Islet of Langerhans (tissue), 1 donor: ENCODE results near the gene PARD3.

Experiments used
- FAIRE-seq: peaks from one replicate; lab custom pipeline; 2011; peaks lifted over from hg19 to GRCh38; lab: Jason Lieb, UNC

Gene PARD3

DNA sequence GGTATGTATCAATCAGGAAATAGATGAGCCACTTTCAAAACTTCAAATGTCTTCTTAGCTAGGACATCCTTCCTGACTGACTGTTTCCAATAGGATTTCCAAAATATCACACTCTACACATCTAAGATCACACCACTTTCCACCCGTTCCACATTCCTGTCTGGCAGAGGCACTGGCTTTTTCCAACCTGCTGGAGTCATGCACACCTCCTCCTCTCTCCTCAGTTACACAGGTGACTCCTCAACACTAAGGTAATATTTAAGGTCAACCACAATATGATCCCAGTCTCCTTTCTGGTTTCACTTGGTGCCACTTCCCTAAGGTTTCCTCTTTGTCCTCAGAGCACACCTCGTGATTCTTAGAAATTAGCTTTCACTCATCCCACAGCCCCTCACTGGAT lies 196.5 kb downstream of the PARD3 start:
- no peak for FAIRE-seq

DNA sequence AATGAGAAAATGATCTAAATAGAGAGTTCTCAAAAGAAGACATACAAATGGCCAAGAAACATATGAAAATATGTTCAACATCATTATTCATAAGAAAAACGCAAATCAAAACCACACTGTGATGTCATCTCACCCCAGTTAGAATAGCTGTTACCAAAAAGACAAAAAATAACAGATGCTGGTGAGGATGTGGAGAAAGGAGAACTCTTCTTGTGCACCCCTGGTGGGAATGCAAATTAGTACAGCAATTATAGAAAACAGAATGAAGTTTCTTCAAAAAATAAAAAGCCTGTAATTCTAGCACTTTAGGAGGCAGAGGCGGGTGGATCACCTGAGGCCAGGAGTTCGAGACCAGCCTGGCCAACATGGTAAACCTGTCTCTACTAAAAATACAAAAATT lies 199.3 kb downstream of the PARD3 start:
- no peak for FAIRE-seq

DNA sequence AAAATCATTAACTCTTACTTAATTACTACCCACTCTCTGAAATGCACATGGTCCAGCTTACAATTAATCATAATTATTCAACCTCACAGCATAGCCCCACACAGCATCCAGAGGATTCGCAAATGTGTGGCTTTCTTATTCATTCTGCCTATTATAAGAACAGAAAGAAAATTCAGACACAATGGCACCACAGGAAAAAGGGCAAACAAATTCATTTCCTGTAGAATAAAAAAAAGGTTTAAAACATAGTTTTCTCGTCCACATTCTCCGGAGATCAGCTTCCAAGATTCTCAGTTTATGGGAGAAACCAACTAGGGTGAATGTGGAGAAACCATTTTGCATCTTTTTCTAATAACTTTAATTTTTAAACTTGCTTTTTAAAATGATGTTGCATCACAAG lies 201.6 kb downstream of the PARD3 start:
- no peak for FAIRE-seq

DNA sequence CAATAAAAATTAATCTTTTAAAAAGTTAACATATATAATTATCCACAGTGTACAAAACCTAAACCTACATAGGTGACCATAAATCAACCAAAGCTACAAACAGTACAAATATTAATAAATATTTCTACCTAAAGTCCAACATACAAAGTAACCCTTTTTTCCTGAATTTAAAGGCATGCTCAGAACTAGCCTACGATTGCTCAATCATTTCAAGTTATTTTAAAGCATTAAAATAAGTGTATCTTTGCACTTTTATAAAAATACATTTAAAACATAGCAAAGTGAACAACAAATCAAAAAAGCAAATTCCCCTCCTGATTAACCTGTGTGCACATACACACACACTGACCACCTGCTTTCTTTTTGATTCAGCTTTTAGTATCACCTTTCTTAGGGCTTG lies 202.2 kb downstream of the PARD3 start:
- no peak for FAIRE-seq

DNA sequence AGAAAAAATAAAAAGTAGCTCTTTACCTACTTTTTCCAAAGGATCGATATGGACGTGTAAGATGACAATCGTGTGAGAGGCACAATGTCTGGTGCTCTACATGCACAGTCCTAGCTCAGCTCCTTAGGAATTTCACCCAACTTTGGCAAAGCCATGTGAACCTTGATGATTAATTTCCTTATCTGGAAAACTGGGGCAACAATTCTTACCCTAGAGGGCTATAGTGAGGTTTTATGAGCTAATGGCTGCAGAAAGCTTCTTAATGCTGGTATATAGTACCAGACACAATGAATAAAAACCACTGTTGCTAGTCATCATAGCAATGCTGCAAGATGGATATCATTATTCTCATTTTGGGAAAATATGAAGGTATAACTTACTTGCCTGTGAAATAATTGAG lies 202.7 kb downstream of the PARD3 start:
- FAIRE-seq, result no peak

DNA sequence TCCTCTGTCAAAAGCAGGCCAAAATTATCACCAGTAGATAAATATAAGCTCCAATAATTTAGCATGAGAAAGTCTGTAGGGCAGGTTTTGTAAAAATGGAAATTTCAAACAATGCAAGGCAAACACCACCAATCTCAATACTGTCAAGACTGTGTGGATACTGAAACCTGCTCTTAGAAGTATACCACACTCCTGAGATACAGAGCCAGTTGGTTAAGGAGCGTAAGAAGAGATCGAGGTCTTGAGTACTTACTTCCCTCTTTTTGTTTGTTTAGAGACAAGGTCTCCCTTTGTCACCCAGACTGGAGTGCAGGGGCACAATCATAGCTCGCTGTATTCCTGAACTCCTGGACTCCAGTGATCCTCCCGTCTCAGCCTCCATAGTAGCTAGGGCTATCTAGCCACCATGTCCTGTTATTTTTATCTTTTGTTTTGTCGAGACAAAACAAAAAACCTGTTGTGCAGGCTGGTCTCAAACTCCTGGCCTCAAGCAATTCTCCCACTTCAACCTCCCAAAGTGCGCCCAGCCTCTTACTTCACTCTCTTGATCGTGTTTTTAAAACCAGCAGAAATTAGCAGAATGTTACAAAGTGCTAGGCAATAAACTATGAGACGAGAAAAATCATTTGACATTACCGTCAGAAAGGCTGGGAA lies 205.7 kb downstream of the PARD3 start:
- FAIRE-seq, result no peak

DNA sequence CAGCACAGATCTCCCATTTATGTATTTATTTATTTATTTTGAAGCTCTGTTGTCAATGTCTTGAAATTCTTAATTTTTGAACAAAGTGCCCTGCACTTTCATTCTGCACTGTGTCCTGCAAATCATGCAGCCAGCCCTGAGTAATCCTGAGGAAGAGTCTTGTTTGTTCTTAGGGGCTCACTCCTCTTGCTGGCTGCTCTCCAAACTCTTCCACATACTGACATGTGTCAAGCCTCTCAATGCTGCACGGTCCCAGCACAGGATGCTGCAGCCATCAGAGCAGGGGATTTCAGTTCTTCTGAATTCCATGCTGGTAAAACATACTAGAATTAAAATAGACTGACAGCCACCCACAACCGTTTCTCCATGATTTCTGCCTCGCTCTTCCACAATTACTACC lies 207.2 kb downstream of the PARD3 start:
- no peak for FAIRE-seq

DNA sequence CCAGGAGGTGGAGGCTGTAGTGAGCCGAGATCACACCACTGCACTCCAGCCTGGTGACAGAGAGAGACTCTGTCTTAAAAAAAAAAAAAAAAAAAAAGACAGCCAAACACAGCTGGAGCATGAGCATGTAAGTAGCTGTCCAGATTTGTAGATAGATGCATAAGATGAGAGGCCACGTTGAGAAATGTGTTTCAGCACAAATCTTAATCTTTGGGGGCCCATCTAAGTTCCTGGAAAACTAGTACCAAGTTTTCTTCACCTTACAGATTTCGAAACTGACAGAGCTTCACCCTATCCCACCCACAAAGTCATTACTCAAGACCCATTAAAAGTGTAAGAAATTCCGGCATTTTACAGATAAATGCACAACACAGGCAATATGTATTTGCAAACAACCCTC lies 208.2 kb downstream of the PARD3 start:
- FAIRE-seq, result no peak

DNA sequence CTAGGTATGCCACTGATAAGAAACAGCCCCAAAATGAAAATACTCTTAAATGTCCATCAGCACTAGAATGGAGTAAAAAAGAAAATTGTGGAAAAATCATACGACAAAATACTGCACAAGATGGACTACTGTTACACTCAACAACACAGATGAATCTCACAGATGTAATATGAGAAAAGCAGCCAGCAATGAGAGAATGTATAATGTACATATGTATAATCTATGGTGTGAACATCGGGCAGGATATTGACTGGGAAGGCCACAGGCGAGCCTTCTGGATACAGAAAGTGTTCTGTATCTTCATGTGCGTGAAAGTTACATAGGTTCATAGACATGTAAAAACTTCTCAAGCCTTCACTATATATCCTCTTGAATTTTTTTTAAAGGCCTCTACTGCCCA lies 212.6 kb downstream of the PARD3 start:
- no peak for FAIRE-seq

DNA sequence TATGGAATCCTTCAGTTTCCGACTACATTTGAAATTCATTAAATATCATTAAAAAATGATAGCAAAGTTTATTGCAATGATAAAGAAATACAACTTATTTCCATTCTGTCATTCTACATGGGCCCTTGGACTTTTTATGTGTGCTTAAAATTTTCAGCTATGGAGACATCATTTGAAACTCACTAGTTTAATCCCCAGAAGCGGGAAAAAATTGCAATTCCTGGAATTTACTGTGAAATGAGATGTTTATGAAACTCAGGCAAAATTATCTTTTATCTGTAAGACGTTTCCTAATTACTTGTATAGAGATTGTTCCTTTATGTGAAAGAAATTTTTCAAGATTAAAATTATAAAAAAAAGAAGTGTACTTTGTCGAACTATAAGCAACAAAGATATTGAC lies 213.4 kb downstream of the PARD3 start:
- no peak for FAIRE-seq

DNA sequence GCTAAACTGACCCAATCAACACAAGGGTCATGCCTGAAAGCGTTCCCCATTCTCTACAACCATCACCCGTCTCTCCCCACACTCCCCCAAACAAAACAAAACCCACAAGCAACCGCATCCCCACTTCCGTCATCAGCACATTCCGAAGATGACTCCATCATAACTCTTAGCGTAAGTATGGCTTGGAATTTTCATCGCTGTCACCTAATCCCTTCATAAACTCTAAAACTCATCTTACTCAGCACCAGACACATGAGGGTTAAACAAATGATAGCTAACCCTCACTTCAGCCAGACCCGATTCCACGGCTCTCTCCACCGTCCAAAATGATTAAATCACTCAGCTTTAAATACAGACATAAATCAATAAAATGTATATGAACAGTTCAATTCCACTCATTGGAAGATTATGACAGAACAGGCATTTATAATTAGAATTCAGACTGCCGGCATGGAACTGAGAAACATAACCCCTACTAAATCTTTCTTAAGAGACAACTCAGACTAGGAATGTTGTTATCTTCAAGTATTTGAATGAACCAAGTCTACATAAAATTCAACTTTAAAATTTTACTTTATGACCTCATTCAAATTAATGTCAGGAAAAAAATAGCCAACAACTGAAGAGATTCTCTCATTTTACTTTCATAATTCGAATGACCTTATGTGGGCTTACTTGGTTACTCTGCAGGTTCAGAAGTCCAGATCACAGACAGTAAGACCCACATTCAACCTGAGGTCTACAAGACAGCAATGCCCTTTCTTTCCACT lies 215.9 kb downstream of the PARD3 start:
- FAIRE-seq, result peak; percentile 13

DNA sequence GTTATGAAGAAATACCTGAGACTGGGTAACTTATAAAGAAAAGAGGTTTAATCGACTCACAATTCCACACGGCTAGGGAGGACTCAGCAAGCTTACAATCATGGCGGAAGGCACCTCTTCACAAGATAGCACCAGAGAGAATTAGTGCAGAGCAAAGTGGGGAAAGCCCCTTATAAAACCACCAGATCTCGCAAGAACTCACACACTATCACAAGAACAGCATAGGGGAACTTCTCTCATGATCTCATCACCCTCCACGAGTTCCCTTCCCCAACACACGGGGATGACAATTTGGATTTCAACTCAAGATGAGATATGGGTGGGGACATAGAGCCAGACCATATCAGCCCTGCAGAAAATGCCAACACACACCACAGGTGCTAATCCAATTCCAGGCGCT lies 218.7 kb downstream of the PARD3 start:
- FAIRE-seq, result no peak

DNA sequence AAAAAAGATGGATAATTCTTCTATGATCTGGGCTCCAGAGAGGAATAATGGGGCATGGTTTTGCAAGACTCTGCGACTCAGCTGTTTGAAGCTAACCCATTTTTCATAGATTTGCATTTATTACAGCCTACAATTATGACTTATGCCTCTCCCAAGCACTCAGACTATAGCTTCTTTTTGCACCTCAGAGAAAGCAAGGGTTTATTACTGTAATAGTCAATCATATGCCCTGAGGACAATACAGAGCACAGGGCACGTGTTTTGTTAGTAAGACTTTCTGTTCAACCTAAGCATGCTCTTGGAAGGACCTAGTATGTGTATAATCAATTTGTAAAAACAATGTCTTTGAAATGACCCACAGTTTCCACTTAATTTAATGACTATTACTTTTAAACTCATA lies 221.2 kb downstream of the PARD3 start:
- no peak for FAIRE-seq

DNA sequence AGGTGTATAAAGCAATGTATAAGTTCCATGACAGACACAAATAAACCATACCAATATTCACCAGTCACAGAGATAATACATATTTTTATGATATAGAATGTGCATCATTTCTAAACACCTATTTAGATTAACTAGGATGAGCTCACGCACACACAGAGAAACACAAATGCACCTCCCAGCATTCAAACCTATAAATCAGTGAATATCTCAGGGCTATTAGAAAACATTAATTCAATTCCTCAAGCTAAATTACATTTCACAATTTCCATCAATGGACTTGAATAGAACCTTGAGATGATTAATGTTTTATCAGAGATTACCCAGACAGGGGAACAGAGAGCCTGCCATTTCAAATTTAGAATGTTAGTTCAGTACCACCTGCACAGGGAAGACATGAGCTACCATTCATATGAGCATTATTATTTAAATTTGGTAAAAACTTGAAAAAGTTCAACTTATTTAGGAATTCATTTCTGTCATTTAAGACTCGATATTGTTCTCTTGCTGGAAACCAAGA lies 221.7 kb downstream of the PARD3 start:
- FAIRE-seq, result no peak

DNA sequence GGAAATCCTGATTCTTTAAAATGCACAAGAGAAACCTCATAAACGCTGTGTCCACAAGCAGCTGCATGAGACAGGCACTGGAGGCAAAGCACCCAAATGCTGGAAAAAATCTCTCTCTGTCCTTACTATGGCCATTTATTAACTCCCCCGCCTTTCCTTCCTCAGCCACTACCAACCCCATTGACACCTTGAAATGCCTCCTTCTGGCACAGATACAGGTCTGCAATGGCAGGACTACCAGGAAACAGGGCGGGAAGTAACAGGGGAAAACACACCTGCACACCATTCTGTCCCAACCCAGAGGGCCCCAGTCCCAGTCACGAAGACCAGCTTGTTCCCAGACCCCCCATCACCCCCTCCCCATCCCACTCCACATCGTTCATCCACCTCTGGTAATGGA lies 224.3 kb downstream of the PARD3 start:
- FAIRE-seq, result no peak

DNA sequence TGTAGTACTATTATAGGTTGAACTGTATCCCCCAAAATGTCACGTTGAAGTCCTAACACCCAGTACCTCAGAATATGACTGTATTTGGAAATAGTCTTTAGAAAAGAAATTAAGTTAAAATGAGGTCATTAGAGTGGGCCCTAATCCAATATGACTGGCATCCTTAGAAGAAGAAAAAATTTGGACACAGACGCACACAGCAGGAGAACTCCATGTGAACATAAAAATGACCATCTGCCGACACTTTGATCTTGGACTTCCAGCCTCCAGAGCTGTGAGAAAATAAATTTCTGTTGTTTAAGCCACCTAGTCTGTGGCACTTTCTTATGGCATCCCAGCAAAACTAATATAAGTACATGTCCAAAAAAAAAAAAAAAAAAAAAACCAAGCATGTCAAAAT lies 225.8 kb downstream of the PARD3 start:
- no peak for FAIRE-seq

DNA sequence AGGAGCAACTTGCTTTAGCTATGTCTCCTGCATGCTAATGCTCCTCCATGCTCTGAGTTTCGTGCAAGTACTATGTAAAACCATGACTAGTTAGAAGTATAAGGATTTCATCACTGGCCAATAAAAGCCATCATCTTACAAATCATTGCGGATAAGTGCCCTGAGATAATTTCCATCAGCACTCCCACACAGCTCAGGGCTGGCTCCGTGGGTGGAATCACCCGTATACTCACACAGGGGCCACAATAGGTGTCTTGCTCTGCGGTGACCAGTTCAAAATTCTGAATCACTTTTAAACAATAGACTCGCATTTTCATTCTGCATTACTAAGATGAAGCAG lies 227.4 kb downstream of the PARD3 start:
- FAIRE-seq, result no peak

DNA sequence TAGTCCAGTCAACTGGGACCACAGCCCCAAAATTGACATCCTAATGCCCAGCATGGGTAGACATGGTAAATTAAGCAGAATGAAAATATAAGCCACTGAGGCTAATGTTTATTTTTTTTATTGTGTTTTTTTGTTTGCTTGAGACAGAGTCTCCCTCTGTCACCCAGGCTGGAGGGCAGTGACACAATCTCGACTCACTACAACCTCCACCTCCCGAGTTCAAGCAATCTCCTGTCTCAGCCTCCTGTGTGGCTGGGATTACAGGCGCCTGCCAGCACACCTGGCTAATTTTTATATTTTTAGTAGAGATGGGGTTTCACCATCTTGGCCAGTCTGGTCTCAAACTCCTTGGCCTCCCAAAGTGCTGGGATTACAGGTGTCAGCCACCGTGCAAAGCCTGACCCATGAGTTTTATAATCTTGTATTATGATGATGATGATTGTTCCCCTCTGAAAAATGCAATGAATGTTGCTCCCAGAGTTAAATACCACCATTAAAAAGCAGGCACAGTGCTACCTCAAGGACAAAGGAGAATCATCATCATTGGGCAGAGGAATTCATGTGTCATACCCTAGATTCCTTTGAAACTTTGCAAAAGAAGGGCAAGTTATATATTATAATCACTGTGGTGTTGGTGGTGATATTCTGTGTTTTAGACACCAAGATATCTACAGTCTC lies 228.0 kb downstream of the PARD3 start:
- FAIRE-seq, result no peak

DNA sequence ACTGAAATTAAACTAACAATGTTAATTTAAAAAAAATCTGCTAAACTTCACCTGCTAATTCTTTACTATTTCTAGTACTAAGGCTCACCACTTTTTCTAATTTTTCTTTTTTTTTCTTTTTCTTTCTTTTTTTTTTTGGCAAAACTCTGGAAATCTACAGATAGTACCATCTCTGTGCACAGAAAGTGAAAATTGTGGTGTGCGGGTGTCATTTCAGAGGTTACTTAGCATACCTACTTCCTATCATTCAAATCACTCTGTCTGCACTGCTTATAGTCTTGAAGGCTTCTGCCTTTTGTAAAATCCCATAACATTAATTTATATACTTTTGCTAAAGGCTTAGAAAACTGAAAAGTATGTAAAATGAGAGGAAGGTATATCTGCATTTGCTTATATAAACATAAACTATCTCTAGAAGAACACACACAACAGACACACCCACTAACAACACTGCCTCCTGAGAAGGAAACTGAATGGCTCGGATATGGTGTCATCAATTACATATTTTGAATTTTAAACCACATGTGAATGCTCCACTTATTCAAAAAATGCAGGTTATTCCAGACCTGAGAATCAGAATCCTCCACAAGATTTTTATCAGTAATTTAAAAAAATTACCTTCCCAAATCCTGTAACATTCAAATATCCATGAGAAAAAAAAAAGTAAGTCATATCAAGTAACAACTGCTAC lies 229.5 kb downstream of the PARD3 start:
- FAIRE-seq, result no peak

DNA sequence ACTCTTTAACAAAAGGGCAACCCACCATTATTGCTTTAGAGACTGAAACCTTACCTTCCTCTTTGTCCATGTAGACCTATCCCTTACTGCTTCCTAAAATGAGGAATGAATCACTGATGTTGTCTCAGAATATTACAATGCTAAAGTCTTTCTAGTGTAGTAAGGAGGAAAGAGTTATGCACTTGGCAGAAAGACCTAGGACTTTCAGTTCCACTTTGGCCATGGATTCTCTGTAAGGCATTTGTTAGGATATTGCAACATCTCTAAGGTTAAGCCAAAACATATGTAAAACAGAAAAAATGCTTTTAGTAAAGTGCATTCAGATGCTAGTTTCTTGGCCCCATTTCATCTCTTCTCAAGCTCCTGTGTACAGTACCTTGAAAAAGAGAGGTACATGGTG lies 230.9 kb downstream of the PARD3 start:
- no peak for FAIRE-seq

DNA sequence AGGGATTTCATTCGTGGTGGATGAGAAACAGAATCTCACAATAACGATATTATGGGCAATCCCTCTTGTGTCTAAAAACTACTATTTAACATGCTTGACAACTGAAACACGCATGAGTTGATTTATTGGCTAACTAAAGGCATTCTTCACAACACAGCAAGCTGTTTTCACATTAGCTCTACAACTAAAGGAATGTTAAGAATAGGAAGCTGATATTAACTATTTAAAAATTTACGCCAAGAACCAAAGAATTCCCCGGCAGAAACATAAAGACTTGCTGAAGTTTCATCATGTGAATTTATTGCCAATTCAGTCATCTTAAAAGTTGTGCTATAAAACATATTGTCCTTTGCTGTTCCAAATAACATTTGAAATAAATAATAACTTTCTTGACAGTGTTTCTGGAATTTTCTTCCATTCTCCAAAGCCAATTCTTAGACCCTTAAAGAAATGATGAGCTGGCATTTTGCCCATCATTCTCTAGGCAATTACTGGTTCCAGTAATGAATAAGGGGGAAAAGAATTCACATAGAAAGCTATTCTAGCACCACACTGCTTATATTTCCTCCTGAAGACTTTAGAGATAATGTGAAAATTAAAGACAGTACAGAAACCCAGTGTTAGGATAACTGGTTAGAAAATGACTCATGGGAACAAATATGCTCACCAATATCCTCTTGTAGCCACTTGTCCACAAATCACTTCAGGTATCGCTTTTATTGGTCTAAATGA lies 233.1 kb downstream of the PARD3 start:
- peak; percentile 47 for FAIRE-seq

DNA sequence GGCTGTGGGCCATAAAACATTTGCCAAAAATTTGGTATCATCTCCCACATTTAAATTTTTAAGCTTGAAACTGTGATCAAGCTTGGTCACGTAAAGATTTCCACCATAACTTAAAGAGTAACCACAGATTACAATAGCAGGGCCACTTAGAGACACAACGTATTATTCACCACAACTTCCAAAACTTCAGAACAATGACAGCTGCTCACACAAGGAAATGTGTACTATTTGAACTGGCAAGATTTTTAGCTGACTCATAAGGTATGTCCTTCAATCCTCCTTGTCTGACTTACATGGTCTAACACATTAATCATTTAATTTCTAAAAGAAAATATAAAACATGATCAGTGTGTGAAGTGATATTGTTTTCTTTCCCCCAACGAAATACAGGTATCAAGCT lies 234.5 kb downstream of the PARD3 start:
- peak; percentile 77 for FAIRE-seq
